GDM1 (cell line): ENCODE measurements around the gene ANKLE2.
"Not testable (repeated sequence)": the region's sequence is repeated elsewhere in the genome, so short reads cannot be mapped to it uniquely, and the experiment has no call there.

Experiments used
- DNase-seq: peaks from one replicate; lab custom pipeline; 2025; lab: John Stamatoyannopoulos, UW

Gene ANKLE2

GRCh38 chr12:132761032-132761920, at the start of gene ANKLE2:
Gene ANKLE2 (minus strand): TSS chr12:132761832. CDS start chr12:132761798, 34 bp downstream.
- peak; percentile 48 for DNase-seq

- DNase-seq, result peak; percentile 5
These were observed 47.8 kb upstream of the ANKLE2 start for GRCh38 chr12:132809391-132809790.

GRCh38 chr12:132807295-132808092, 45.9 kb upstream of the ANKLE2 start:
- no peak for DNase-seq

GRCh38 chr12:132806857-132807256, 45.2 kb upstream of the ANKLE2 start:
- no peak for DNase-seq

GRCh38 chr12:132804426-132804861, 42.8 kb upstream of the ANKLE2 start:
- DNase-seq, result no peak

GRCh38 chr12:132803888-132804287, 42.3 kb upstream of the ANKLE2 start:
- no peak for DNase-seq

GRCh38 chr12:132803125-132803524, 41.5 kb upstream of the ANKLE2 start:
- no peak for DNase-seq

GRCh38 chr12:132801741-132802140, 40.1 kb upstream of the ANKLE2 start:
- DNase-seq, result no peak

- no peak for DNase-seq
These were observed 37.2 kb upstream of the ANKLE2 start for GRCh38 chr12:132798836-132799235.

- DNase-seq, result no peak
These were observed 36.4 kb upstream of the ANKLE2 start for GRCh38 chr12:132797820-132798570.

GRCh38 chr12:132795847-132796246, 34.2 kb upstream of the ANKLE2 start:
- DNase-seq, result no peak

- DNase-seq, result not testable (repeated sequence)
These were observed 30.3 kb upstream of the ANKLE2 start for GRCh38 chr12:132791940-132792339.

GRCh38 chr12:132789099-132789471, 27.5 kb upstream of the ANKLE2 start:
- DNase-seq, result no peak

- DNase-seq, result no peak
These were observed 26.9 kb upstream of the ANKLE2 start for GRCh38 chr12:132788375-132789098.

GRCh38 chr12:132787877-132788276, 26.2 kb upstream of the ANKLE2 start:
- no peak for DNase-seq

GRCh38 chr12:132786192-132786591, 24.6 kb upstream of the ANKLE2 start:
- DNase-seq, result no peak

GRCh38 chr12:132784580-132784979, 22.9 kb upstream of the ANKLE2 start:
- DNase-seq, result no peak

GRCh38 chr12:132783917-132784531, 22.4 kb upstream of the ANKLE2 start:
- no peak for DNase-seq

- DNase-seq, result no peak
These were observed 20.3 kb upstream of the ANKLE2 start for GRCh38 chr12:132781938-132782337.

GRCh38 chr12:132779781-132780353, 18.2 kb upstream of the ANKLE2 start:
- DNase-seq, result no peak

GRCh38 chr12:132777614-132778013, 16.0 kb upstream of the ANKLE2 start:
- no peak for DNase-seq
